K562 (cell line): Measurements from ENCODE around the gene FYB1. TPM values are rescaled to one million over a fixed set of nuclear protein-coding genes. Genes with fewer than 3 reads are reported as not detected.

ENCODE experiments used
- DEAF1 ChIP-seq: fragments of 450-650 bp; formaldehyde crosslinking; IDR thresholded peaks from 2 replicates; pipeline ENCODE4 v1.4.0; 2020; ENCODE audit warnings: mild to moderate bottlenecking, moderate library complexity
- E2F1 ChIP-seq: sonication (generic); formaldehyde crosslinking; IDR thresholded peaks from 2 replicates; pipeline ENCODE4 v1.8.1; 2023; ENCODE audit warnings: mild to moderate bottlenecking, missing genetic modification reagents, moderate library complexity
- MEIS2 ChIP-seq: fragments of 450-650 bp; IDR thresholded peaks from 2 replicates; pipeline ENCODE4 v1.6.1; 2014; ENCODE audit warnings: mild to moderate bottlenecking; ENCODE audit not compliant: partially characterized antibody
- SREBF2 ChIP-seq: sonication (generic); formaldehyde crosslinking; IDR thresholded peaks from 2 replicates; pipeline ENCODE4 v1.4.0; 2020; ENCODE audit warnings: mild to moderate bottlenecking, missing genetic modification reagents
- SRSF9 ChIP-seq: fragments of 200-400 bp; formaldehyde crosslinking; IDR thresholded peaks from 2 replicates; pipeline ENCODE4 v1.6.1; 2017; ENCODE audit warnings: low read depth, low read length, borderline replicate concordance
- TRIM24 ChIP-seq, 2 experiments: fragments of 450-650 bp; IDR thresholded peaks; 2 replicates each; pipeline ENCODE4 v1.6.1; 2016
- polyA plus RNA-seq, 8 experiments: library from polyadenylated mRNA; depleted of rRNA in 4 of 8; stranded (reverse) in 5 of 8; unstranded in 3 of 8; fragments of >200 nt; fragmentation: Nextera tagmentation in 2 of 8; fragmentation: Illumina TruSeq in 1 of 8; extraction: Ambion mirVana in 2 of 8; extraction: Trizol in 1 of 8; gene quantifications; 2 replicates each; pipeline versions ENCODE4 v1.2.1 to v1.2.3, GENCODE V29; 2011 to 2014; ENCODE audit warnings: inconsistent platforms in 1 of 8, missing spikeins in 1 of 8
- total RNA-seq, 7 experiments: library from RNA; depleted of rRNA in 6 of 7; stranded (reverse); fragments of >200 nt in 6 of 7; fragmentation: Illumina TruSeq in 2 of 7; extraction: Trizol in 2 of 7; gene quantifications; 2 replicates each; pipeline versions ENCODE4 v1.2.1 to v1.2.3, GENCODE V29; 2011 to 2021; ENCODE audit warnings: low replicate concordance in 1 of 7
- TF ChIP-seq, protein P1 (sequence below), 2 experiments: fragments of 450-650 bp; IDR thresholded peaks; 2 replicates each; pipeline ENCODE4 v1.6.1; 2016; ENCODE audit warnings: mild to moderate bottlenecking in 2 of 2, borderline replicate concordance in 1 of 2, low read depth in 1 of 2, moderate library complexity in 1 of 2
- TF ChIP-seq, protein P2 (sequence below): fragments of 450-650 bp; formaldehyde crosslinking; IDR thresholded peaks from 2 replicates; pipeline ENCODE4 v1.4.0; 2020; ENCODE audit warnings: mild to moderate bottlenecking
- TF ChIP-seq, protein P3 (sequence below): fragments of 250-450 bp; sonication (Bioruptor Pico); IDR thresholded peaks from 2 replicates; pipeline ENCODE4 v1.5.0; 2021; ENCODE audit warnings: mild to moderate bottlenecking, moderate library complexity

FYB1 gene
- total and polyA plus RNA-seq, 9 of the 15 experiments (the other 6 are each of a cell fraction or from before 2014, with no cell fraction given): 4.7 to 31.5 (median 9.7) TPM

GRCh38 chr5:39176759-39177630 is 42.4 kb downstream of the FYB1 start (continued):
- TF ChIP-seq, protein P1, sequence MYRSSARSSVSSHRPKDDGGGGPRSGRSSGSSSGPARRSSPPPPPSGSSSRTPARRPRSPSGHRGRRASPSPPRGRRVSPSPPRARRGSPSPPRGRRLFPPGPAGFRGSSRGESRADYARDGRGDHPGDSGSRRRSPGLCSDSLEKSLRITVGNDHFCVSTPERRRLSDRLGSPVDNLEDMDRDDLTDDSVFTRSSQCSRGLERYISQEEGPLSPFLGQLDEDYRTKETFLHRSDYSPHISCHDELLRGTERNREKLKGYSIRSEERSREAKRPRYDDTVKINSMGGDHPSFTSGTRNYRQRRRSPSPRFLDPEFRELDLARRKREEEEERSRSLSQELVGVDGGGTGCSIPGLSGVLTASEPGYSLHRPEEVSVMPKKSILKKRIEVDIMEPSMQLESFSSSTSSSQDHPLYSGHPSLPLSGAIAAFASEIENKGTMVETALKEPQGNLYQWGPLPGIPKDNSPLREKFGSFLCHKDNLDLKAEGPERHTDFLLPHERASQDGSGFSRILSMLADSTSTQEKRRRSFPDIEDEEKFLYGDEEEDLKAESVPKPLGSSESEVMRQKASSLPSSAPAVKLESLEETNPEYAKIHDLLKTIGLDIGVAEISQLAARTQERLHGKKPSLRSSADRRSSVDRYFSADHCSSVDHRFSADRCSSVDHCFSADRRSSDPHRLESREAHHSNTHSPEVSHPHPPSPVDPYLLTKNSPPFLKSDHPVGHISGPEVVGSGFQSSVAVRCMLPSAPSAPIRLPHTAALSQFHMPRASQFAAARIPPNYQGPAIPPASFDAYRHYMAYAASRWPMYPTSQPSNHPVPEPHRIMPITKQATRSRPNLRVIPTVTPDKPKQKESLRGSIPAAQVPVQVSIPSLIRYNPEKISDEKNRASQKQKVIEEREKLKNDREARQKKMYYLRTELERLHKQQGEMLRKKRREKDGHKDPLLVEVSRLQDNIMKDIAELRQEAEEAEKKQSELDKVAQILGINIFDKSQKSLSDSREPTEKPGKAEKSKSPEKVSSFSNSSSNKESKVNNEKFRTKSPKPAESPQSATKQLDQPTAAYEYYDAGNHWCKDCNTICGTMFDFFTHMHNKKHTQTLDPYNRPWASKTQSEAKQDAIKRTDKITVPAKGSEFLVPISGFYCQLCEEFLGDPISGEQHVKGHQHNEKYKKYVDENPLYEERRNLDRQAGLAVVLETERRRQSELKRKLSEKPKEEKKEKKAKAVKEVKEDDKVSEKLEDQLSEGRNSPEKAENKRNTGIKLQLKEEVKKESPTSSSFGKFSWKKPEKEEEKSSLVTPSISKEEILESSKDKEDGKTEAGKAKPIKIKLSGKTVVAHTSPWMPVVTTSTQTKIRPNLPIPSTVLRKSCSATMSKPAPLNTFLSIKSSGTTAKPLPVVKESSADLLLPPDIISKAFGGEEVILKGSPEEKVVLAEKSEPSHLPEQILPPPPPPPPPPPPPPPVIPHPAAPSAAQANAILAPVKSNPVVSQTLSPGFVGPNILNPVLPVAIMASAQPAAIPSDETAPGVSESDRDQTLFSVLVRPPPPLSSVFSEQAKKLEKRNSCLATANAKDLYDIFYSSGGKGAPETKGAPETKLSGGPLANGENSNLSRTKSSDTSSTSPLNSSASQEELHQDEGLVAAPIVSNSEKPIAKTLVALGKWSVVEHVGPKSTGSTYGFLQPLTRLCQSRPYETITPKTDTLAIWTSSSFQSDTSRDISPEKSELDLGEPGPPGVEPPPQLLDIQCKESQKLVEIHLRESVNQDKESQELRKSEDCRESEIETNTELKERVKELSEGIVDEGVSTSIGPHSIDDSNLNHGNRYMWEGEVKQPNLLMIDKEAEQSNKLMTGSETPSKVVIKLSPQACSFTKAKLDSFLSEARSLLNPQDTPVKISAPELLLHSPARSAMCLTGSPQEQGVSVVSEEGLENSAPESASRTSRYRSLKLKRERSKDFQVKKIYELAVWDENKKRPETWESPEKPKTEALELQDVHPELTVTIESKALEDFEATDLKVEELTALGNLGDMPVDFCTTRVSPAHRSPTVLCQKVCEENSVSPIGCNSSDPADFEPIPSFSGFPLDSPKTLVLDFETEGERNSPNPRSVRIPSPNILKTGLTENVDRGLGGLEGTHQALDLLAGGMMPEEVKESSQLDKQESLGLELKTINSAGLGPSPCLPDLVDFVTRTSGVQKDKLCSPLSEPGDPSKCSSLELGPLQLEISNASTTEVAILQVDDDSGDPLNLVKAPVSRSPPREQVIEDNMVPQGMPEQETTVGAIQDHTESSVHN (IDR thresholded peaks at IDR 0.05; ENCODE audit: borderline replicate concordance in 1 of 2, low read depth in 1 of 2): 0 out of 4 replicates have a peak, but pooled peaks of 1 of the 2 experiments have one; percentile 79
- TF ChIP-seq, protein P2, sequence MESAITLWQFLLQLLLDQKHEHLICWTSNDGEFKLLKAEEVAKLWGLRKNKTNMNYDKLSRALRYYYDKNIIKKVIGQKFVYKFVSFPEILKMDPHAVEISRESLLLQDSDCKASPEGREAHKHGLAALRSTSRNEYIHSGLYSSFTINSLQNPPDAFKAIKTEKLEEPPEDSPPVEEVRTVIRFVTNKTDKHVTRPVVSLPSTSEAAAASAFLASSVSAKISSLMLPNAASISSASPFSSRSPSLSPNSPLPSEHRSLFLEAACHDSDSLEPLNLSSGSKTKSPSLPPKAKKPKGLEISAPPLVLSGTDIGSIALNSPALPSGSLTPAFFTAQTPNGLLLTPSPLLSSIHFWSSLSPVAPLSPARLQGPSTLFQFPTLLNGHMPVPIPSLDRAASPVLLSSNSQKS: no peak
- no peak for TF ChIP-seq SREBF2
- TF ChIP-seq TRIM24 (IDR thresholded peaks at IDR 0.05): no peak
- TF ChIP-seq, protein P3, sequence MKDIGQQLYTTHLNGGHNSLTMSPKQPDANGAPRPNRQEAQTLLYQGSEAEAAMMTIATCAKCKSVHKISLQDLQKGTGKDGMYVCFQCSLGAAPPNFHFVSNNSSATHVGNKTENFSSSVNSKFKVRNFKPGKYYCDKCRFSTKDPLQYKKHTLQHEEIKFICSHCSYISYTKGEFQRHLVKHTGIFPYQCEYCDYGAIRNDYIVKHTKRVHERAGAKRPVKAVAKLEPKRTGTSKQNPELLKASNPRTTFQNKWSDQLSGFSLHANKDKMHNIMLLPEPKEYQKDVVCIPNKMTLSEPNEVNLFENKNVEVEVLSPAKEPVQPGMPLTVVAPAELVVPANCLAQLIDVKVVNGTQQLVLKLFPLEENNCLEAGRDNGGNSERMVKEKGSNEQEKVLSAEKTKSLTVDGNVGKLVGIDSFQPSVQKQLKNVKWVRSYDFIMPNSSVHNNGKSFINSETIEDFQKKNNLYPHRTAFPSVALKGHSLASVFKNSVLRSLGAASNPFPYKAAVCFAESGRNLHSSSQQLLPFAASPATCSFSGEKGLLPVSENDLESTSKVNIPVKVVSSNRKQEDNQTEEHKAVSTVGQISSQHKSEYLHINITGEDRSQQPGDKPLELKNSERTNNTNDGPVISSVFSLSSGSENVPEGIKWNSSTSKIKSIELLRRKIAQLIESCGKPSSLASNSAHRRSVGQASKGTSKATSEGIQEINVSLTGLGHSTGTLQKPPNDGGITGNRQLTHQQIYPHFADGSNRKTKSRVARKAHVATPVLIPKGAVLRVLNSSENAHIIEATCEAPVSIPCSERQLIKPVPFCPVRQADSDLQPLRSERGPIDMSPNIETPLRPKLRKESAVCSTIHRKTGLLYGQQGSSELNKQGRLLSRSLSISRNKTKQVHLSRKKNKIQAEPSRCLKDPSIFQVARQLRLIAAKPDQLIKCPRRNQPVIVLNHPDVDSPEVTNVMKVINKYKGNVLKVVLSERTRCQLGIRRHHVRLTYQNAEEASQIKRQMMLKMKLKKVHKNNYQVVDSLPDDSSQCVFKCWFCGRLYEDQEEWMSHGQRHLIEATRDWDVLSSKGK (CRISPR knock-in tag): no peak
- peak; percentile 1 for TF ChIP-seq MEIS2
- no peak for TF ChIP-seq E2F1
- no peak for TF ChIP-seq SRSF9
- peak; percentile 18; the same call in 1 of the 2 replicates for TF ChIP-seq DEAF1
